Gastroesophageal sphincter (tissue), 3 donors: Measurements from ENCODE around the gene SCO2.

ENCODE experiments used
- POLR2A ChIP-seq, 2 donors: fragments of 450-650 bp; IDR thresholded peaks; one replicate each; pipeline ENCODE4 v1.6.1; 2017; ENCODE audit warnings: antibody characterized with exemption in 2 of 2, mild to moderate bottlenecking in 2 of 2, moderate library complexity in 1 of 2
- POLR2AphosphoS5 ChIP-seq: sonication (generic); formaldehyde crosslinking; IDR thresholded peaks from one replicate; pipeline ENCODE4 v1.6.1; 2017; ENCODE audit warnings: antibody characterized with exemption
- TF ChIP-seq, protein P1 (sequence below), 4 experiments: fragments of 200-600 bp in 2 of 4; fragments of 450-650 bp in 2 of 4; sonication (generic) in 1 of 4; IDR thresholded peaks; one replicate each; pipeline ENCODE4 v1.5.1; 2017 to 2019; ENCODE audit warnings: antibody characterized with exemption in 4 of 4, mild to moderate bottlenecking in 2 of 4, moderate library complexity in 2 of 4

GRCh38 chr22:50524676-50525103, 708 bp downstream of the SCO2 start:
- TF ChIP-seq POLR2A (IDR thresholded peaks at IDR 0.05) (no peak), POLR2AphosphoS5 (no peak)
- TF ChIP-seq, protein P1, sequence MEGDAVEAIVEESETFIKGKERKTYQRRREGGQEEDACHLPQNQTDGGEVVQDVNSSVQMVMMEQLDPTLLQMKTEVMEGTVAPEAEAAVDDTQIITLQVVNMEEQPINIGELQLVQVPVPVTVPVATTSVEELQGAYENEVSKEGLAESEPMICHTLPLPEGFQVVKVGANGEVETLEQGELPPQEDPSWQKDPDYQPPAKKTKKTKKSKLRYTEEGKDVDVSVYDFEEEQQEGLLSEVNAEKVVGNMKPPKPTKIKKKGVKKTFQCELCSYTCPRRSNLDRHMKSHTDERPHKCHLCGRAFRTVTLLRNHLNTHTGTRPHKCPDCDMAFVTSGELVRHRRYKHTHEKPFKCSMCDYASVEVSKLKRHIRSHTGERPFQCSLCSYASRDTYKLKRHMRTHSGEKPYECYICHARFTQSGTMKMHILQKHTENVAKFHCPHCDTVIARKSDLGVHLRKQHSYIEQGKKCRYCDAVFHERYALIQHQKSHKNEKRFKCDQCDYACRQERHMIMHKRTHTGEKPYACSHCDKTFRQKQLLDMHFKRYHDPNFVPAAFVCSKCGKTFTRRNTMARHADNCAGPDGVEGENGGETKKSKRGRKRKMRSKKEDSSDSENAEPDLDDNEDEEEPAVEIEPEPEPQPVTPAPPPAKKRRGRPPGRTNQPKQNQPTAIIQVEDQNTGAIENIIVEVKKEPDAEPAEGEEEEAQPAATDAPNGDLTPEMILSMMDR (IDR thresholded peaks at IDR 0.05), result no peak
